ENCODE measurements around the gene NTN1.
"Not testable (repeated sequence)": the region's sequence is repeated elsewhere in the genome, so short reads cannot be mapped to it uniquely, and the experiment has no call there.

NTN1 gene

DNA sequence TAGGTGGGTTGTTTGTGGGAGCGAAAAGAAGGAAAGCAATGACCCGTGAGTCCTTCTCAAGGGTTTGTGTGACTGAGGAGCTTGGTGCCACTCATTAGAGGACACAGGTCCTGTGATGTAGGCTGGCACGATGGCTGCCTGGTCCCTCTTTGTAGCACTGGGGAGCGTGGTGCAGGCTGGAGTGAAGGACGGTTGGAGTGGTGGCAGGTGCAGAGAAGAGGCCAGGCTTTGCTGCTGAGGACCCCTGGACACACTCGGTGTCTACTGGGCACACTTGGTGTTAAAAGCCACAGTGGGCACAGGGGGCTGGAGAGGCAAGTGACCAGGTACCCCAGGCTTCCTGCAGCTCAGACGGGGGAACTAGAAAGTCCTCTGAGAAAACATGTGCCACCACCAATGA, 106.0 kb downstream of the NTN1 start:
- DNase-seq = no peak

DNA sequence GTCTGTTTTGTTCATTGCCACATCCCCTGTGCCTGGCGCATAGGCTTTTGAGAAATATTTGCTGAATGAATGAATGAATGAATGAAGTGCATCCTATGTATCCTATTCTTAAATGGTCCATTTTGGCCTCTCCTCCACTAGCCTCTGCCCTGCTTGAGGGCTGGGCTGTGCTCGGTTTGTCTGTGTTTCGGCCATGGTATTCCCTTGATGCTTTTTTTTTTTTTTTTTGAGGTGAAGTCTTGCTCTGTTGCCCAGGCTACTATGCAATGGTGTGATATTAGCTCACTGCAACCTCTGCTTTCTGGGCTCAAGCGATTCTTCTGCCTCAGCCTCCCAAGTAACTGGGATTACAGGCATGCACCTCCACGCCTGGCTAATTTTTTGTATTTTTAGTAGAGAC, 110.1 kb downstream of the NTN1 start:
- DNase-seq = no peak

DNA sequence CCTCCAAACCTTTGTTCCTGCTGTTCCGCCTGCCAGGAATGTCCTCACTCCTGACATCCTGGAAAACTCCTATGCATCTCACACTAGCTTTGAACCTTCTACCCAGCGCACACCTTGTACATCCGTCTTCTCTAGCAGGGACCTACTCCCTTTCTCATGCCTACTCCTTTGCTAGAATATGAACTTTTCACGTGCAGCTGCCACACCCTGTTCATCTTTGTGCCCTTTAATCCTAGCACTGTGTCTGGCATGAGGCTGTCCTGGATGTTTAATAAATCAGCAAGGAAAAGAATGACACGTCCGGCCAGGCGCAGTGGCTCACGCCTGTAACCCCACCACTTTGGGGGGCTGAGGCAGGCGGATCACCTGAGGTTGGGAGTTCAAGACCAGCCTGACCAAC, 111.0 kb downstream of the NTN1 start:
- DNase-seq = no peak

DNA sequence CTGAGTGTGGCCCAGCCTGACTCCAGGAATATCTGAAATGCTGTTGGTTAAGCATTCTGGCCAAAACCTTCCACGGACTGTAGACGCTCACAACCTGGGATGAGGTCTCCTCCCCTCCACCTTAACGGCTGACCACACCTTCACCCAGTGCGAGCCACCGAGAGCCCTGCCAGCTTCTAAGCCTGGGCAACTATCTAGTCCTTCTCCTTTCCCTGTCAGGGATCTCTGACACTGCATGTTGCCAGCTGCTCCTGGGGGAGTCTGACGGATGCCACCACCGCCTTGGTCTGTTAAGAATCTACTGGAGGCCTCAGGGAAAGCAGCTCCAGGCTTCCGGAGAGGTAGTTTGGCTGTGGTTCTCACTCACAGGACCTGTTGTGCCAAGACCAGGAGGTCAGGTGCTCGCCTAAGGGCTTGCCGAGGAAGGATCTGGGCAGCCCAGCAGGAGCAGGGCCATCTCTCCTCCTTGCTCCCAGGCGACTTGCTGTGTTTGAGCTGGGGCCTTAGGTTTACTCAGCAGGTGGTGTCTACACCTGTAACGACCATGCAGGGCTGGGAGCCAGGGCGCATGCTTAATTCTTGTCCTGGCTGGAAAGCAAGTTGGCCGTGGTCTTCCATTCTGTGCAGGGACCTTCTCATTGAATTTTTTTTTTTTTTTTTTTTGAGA, 111.8 kb downstream of the NTN1 start:
- no peak for DNase-seq

DNA sequence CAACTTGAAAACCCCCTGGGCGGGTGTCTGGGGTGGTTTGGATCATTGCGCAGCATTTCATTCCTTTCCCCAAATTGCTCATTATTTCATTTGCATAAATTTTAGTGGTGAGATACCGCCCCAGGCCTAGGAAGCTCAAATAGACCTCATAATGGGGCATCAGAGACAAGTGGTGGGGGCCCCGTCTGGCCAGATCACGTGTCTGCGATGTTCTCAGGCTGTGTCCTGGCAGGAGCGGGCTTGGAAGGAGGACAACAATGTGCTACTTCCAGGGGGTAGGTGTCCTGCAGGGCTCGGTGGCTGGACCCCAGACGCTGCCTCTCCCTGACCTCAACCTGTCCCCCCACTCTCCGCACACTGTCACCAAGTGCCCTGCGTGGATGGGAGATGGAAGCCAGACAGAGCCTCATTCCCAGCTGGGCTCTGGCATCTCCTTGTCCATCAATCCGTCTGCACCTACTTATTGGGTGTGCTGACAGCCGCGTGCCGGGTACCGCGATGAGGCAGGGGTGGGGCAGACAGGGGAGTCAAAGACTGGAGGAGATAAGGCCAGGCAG, 116.9 kb downstream of the NTN1 start:
- peak; percentile 3 for DNase-seq

DNA sequence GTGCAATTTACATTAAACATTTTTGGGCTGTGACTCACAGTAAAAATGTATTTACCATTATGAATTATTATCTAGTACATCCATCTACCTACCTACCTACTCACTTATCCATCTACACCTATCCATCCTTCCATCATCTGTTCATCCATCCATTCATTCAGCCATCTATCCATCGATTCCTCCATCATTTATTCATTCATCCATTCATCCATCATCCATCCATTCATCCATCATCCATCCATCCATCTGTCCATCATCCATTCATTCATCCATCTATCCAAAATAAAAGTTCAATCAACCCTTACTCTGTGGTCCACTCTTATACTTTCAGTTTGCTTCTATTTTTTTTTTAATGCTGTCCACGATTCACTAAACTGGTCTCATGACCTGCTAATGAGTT, 118.4 kb downstream of the NTN1 start:
- DNase-seq = no peak

DNA sequence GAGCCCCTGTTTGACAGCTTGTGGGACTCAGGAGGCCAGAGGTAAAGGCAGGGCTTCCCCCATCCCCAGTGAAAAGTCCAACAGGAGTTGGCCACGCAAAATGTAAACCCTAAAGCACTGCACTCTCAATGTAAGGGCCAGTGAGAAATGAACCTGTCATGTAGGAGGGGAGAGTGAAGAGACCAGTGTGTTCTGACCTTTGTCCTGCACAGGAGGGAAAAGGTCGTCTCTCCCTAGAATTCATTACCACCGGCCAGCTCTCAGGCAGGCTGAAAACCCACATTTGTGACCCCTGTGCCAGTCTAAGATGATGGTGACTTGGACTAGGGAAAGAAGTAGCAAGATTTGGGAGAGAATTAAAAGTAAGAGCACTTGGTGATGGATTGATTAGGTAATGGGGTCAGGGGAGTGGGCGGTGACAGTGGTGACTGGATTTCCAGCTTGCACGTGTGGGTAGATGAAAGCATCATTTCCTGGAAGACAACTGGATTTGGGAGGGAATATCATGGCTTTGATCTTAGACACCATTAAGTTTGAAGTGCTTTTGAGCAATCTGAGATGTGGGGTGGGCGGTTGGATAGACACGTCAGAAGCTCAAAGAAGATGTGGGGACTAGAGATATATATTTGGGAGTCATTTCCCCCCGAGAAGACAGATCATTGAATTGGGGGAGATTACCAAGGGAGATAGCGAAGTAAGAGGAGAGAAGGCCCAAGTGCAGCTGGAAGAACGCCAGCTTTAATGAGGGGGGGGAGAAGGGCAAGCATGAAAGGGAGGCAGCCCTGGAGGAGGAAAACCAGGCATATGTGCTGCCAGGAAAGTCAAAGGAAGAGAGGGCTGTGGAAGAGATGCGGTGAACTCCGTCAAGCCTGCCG, 119.5 kb downstream of the NTN1 start:
- no peak for DNase-seq

DNA sequence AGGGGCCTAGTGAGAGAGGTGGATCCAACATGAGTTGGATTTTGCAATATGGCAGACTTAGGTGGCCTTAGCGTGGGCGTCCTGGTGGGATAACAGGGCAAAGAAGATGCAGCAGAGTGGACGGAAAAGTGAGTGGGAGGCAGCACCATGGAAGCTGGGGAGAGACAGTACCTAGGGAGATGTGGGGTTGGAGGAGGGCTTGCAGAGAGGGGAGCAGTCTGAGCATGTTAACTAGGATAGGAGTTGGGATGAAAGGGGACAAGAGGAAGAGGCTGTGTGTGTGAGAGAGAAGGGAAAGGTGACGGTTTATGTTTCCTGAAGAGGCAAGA, 120.1 kb downstream of the NTN1 start:
- DNase-seq = no peak

DNA sequence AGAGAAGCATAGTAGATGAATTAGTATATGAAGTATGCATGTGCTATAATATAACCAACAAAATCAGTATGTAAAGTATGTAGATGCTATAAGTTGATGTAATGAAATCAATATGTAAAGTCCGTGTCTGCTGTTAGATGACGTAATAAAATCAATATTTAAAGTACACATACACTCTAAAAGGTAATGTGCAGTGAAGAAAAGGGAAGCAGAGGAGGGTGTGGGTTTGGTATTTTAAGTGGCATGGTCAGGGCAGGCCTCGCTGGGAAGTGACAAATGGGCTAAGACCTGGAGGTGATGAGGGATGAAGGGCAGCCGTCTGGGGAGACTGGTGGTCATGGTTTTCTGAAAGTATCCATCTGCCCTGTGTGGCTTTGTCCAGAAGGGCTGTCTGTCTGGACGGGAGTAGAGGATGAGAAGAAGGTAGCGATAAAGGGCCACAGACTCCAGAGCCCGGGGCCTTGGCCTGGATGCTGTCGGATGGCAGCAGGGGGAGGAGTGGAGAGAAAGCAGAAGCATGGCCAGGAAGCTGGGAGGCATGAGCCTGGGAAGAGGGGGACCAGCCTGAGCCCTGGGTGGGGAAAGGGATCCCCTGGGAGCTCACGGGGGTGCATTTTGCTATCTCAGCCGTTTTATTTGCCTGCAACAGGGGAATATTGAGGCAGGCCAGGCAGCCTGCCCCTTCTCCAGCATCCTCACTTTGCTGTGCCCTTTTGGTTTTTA, 121.6 kb downstream of the NTN1 start:
- no peak for DNase-seq

DNA sequence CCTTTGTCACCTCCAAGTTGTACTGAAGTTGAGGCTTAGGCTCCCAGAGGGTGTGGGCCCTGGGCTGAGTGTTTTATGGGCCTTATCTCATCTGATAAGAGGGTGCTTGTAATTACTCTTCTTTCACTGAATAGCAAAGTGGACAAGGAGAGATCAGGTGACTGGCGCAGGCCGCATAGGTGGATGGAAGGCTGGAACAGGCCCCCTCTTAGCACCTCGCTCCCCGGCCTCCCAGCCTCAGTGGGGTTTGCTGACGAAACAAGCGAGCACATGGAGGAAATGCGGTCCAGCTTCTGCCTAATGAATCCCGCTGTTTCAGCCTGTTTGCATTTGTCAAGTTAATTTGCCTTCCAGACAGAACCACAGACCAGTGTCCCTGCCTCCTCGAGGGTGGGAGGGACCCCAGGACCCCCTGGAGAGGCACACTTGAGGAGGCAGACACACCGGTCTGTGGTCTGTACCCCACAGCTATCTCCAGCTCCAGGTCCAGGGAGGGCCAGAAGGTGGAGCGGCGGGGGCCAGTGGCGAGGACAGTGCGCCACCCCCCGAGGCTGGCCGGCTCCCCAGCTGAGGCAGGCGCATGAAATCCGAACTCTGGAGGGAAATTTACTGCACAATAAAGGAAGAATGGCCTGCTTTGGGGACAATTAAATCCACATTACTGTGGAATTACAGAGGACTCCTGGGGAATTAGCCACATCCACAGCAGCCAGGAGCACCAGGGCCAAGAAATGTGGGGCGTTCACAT, 123.4 kb downstream of the NTN1 start:
- no peak for DNase-seq

DNA sequence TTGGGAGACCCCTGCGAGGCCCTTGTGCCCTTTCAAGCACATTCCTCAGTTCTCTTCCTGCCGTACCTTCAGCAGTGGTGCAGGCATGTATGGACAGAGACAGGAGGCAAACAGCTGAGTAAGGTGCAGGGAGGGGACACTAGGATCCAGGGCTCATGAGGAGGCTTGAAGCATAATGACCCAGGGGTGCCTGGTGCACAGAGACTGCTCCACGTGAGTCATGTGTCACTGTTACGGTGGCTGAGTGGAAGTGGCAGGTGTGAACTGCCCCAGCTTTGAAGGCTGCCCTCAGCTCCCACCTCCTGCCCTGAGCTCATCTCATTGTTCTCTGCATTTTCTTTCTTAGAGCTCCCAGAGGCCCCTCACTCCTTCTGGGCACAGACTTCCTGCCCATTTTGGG, 124.8 kb downstream of the NTN1 start:
- DNase-seq = no peak

DNA sequence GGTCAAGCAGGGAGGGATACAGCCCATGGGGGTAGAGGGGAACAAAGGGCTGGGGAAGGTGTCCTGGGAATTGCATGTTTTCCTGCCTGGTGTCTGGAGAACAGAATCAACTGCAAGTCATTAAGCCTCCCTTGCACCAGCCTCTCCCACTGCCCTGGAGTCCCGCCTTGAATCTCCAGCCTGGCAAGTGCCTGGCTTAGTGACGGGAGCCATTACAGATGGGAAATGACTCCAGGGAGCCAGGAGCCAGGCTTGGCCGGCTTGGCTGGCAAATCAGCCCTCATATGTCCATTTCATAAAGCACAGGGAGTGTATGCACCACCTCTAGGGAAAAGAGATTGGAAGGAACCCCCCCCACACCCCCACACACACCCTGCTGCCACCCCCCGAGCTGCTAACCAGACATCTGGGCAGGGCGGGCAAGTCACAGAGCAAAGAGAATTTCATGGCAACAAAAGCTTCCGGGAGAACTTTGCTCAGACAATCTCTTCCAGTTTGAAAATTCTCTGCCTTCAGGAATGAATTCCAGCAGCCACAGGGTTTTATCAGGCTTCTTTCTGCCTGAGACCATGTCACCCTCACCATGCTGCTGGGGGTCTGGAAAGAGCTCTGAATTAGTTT, 127.7 kb downstream of the NTN1 start:
- no peak for DNase-seq

DNA sequence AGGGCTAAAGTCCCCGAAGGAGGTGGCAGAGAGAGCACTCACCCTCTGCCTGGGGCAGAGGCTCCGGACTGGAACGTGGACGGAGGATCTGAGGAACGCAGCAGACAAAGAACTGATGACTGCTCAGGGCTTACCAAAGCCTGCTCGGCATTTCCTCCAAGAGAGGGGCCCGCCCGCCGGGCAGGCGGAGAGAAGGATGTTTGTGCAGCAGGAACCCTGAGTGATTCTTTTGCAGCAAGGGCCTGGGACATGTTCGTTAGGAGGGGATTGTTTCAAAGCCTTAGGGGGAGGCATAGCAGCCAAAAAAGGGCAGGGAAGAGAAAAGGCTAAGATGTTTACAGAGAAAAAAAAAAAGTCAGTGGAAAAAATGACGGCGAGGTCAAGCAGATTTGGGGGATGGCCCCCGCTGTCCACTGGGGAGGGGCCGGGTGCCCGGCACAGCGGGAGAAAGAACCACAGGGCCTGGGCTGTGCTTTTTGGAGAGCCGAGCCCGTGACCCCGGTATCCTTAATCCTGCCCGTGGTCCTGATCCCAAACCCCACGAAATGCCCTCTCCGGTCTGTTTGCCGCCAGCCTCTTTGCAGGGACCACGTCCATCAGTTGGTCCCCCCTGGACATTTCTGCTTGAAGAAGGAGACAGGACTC, 129.3 kb downstream of the NTN1 start:
- DNase-seq = no peak

DNA sequence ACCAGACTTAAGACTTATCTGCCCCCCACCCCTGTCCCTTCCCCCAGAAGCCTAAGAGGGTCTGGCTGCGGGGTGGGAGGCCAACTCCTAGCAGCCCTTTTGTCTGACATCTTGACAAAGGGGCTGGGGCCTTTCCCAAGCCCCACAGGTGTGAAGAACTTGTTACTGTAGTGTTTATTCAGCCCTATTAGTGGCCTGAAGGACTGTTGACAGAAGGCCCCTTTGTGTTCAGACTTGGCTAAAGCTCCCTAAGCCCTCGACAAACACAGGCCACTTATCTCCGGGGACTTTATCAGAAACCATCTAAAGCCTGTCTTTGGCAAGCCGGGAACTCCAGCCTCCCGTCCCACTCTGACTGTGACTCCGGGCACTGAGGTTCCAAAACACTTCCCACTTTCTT, 129.8 kb downstream of the NTN1 start:
- no peak for DNase-seq

DNA sequence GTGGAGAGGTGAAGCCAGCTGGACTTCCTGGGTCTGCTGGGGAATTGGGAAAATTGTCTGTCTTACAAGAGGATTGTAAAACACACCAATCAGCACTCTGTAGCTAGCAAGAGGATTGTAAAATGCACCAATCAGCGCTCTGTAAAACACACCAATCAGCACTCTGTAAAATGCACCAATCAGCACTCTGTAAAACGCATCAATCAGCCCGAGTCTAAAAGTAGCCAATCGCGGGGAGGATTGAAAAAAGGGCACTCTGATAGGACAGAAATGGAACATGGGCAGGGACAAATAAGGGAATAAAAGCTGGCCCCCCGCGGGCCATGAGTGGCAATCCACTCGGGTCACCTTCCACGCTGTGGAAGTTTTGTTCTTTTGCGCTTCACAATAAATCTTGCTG, 130.4 kb downstream of the NTN1 start:
- DNase-seq = not testable (repeated sequence)

DNA sequence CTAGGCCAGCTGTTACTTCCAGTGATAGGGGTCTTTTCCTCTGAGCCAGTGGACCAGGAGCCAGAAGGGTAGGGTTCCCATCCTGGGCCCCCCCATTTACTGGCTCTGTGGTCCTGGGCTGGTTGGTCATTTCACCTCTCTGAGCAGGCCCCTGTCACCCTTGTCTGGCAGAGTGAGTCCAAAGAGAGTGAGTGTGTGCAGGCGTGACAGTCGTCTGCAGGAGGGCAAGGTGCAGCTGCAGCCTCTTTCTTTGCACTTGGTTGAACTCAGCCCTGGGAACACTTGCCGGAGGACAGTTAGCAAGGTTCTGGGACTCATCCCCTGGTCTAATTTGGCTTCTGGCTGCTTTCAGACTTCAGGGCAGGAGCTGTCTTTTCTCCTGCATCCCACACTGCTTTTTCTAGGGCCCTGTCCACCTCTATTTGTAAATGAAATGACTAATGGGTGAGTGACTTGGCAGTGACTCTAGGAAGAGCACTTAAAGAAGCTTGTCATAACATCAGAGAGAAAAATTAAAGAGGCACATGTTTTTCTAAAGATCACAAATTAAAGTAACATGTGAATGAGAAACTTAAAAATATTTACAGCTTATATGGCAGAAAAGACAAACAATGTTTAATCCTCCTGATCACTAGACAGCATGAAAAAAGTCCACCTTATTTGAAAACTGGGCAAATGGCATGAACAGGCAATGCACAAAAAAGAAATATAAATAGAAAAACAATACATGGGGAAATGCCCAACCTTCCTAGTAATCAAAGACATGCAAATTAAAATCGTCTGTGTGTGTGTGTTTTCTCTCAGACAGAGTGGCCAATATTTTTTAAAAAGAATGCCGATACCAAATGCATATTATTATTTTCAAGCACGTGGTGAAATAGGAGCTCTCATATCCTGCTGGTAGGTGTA, 137.5 kb downstream of the NTN1 start:
- DNase-seq = no peak

DNA sequence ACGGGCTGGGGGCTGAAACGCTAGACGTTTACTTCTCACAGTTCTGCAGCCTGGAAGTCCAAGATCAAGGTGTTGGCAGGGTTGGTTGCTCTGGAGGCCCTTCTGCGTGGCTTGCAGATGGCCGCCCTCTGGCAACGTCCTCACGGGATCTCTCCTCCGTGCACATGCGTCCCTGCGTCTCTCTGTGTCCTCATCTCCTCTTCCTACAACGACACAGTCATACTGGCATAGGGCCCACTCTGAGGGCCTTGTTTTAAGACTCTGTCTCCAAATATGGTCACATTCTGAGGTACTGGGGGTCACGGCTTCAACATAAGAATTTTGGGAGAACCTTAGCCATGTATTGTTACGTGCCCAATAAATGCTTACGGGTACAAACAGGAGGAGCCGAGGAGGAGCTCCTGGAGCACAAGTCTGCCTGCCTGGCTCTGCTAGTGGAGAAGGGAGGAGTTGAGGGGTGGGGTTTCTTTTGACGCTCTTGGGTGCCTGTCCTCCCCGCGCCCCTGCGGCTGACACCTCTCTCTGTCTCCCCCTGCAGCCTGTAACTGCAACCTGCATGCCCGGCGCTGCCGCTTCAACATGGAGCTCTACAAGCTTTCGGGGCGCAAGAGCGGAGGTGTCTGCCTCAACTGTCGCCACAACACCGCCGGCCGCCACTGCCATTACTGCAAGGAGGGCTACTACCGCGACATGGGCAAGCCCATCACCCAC, 141.1 kb downstream of the NTN1 start:
- no peak for DNase-seq

DNA sequence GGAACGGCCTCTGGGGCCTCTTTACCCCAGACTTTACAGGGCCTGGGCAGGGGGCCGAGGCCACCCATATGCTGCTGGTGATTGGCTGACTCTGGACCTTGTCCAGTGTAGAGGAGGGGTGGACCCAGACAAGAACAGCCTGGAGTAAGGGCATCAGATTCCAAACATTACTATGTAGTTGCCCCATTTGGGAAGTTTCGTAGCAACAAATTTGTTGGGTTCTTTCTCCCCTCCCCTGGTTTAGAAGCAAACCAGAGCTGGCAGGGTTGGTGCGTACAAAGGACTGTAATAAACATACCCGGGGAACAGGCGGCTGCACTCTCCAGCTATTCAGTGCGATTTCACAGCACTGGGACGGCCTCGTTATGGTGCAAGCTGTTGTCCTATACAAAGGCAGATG, 145.5 kb downstream of the NTN1 start:
- no peak for DNase-seq

DNA sequence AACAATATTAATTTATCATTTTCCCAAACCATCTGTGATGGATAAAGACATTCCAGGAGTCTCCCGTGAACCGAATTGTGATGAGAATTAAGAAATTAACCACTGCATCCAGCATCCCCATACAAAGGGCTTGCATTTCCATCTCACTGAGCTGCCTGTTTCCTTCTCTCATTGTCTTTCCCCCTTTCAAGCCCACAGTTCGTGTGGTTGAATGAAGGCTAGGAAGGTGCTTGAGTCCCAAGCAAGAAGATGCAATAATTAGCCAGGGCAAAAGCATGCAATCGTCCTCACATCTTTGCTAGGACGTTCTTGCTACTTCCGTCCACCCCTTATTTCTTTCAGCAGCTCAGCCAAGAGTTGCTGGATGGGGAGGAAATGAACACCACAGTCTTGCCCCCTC, 146.1 kb downstream of the NTN1 start:
- DNase-seq = no peak

DNA sequence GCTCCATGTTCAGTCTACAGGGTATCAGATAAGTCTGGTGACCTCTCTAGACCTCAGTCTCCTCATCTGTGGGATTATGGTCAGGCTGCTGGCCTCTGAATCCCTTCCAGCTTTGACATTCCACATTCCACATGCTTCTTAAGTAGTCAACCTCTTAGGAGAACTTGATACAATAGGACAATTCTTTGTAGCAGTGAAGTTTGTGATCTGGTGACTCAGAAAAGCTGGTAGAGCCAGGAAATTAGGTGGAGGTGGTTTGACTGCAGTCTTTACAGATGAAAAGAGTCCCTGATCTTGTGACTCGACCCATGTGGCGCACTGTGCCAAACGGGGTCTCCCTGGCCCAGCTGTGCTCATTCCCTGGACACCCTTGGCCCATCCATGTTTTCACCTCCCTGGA, 147.8 kb downstream of the NTN1 start:
- no peak for DNase-seq

Data from inflammatory macrophage treated with lipopolysaccharide for 4 hours (primary cell).